Measurements from ENCODE around the gene ANKMY1. TPM values are rescaled to one million over a fixed set of nuclear protein-coding genes. Genes with fewer than 3 reads are reported as not detected.

The ANKMY1 gene
- total and polyA plus RNA-seq, 8 donors = 3.1 to 79.4 (median 9.7) TPM

DNA sequence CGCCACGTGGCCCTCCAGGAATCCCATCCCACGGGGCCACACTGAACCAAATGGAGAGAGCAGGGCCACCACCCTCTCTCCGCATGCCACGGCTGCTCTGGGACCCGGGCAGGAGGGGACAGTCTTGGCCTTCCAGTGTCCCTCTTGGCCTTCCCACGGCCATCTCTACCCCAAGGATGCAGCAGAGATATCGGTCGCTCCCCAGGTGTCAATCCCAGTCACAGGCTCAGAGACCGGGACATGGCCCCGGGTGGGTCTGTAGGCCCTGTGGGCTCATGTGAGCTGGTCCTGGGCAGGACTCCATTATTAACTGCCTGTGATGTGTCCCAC lies 44.0 kb upstream of the ANKMY1 start:
- Histone ChIP-seq H3K4me3 (no peak overlapping the region), H3K27ac (no peak overlapping the region), H3K9me3 (no peaks in the 10 kb centered on the region), H3K4me1 (peaks cover 8 to 31% (median 27%) of the 10 kb centered on the region in 4 donors), H3K36me3 (peaks cover 9 to 62% (median 44%) of the 10 kb centered on the region in 4 donors), H3K27me3 (no peaks in the 10 kb centered on the region)
- TF ChIP-seq CTCF (IDR thresholded peaks at IDR 0.05) (no peak), POLR2AphosphoS5 (IDR thresholded peaks at IDR 0.05) (no peak), EP300 (IDR thresholded peaks at IDR 0.05) (no peak), POLR2A (IDR thresholded peaks at IDR 0.05) (no peak)
- 89 to 98% (median 94%) methylated on average over 8 to 11 of the region's 11 CpGs for WGBS, 5 donors
- intact Hi-C loops (cut with DNase I; ENCODE audit: low total_unique reads) = no loop called here
- no peak for DNase-seq

DNA sequence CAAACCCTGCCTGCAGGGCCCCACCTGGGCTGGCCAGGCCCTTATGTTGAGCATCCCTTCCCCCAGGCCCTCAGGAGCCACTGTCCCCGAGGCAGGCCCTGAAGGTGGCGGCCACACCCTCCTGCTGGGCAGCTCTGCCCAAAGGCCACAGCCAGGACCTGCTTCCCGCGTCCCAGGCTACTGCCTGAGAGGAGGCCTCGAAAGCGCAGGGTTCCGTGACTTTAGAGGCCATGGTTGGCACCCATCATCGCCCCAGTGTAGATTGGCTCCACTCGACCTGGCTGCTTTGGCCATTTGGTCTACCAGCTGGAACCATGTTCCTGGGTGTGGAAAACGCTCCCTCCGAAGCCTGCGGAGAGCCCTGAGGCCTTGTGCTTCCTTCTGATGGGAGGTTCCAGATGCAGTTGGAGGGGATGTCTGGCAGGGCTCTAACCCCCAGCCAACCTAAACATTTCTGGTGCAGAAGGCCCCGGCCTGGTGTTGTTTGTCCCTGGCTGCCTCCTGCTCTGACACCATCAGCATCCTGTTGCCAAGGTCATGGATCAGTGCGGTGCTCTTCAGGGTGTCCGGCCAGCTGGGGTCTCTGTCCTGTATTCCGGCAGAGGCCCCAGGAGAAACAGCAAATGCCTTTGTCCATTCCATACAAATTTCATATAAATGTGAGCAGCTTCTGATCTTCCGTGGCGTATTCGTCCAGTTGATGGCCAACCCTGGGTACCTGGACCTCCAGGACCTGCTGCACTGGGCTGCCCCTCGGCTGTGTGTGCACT lies 43.5 kb upstream of the ANKMY1 start:
- no peak for DNase-seq
- Histone ChIP-seq H3K27me3 (no peaks in the 10 kb centered on the region), H3K4me1 (peaks cover 8 to 34% (median 32%) of the 10 kb centered on the region in 4 donors), H3K36me3 (peaks cover 9 to 67% (median 49%) of the 10 kb centered on the region in 4 donors), H3K9me3 (no peaks in the 10 kb centered on the region), H3K4me3 (no peak overlapping the region), H3K27ac (no peak overlapping the region)
- intact Hi-C loops (cut with DNase I; ENCODE audit: low total_unique reads) = no loop called here
- TF ChIP-seq POLR2AphosphoS5 (IDR thresholded peaks at IDR 0.05) = no peak
- TF ChIP-seq CTCF (IDR thresholded peaks at IDR 0.05) = no peak
- TF ChIP-seq EP300 (IDR thresholded peaks at IDR 0.05) = no peak
- TF ChIP-seq POLR2A (IDR thresholded peaks at IDR 0.05) = no peak
- 76 to 88% (median 82%) methylated on average over 9 to 20 of the region's 20 CpGs for WGBS, 5 donors

DNA sequence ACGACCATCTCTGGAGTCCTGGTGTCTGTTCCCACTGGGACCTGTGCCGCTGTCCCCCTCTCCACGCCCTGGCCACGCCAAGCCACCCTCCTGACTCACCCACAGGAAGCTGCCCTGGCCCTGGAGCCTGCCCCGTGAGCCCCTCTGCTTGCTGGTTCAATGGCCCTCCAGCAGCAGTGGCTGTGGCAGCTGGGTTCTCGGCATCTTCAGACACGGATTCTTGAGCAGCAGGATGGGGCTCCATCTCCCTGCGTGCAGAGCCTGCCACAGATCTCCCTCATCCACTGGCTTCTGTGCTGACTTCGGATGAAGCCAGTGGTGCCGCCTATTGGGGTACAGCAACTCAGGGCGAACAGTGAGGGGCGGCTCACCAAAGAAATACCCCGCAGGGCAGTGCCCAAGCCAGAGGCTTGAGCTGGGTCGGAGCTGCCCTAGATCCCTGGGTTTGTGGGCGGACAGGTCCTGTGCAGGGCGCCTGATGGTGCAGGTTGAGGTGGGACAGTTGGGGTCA lies 42.7 kb upstream of the ANKMY1 start:
- WGBS, 5 donors = 88 to 97% (median 95%) methylated on average over 6 to 16 of the region's 16 CpGs
- no peak overlapping the region for H3K4me3 ChIP-seq
- peaks cover 16 to 41% (median 39%) of the 10 kb centered on the region in 4 donors for H3K4me1 ChIP-seq
- intact Hi-C loops (cut with DNase I; ENCODE audit: low total_unique reads) = no loop called here
- no peaks in the 10 kb centered on the region for H3K9me3 ChIP-seq
- no peak for DNase-seq
- no peaks in the 10 kb centered on the region for H3K27me3 ChIP-seq
- H3K27ac ChIP-seq = no peak overlapping the region
- no peak for TF ChIP-seq EP300 (IDR thresholded peaks at IDR 0.05)
- peaks cover 9 to 75% (median 56%) of the 10 kb centered on the region in 4 donors for H3K36me3 ChIP-seq

GRCh38 chr2:240599141-240599583 lies 41.4 kb upstream of the ANKMY1 start:
- Histone ChIP-seq H3K36me3 (peaks cover 16 to 87% (median 66%) of the 10 kb centered on the region in 4 donors), H3K27ac (no peak overlapping the region), H3K27me3 (no peaks in the 10 kb centered on the region), H3K9me3 (no peaks in the 10 kb centered on the region), H3K4me1 (peaks cover 18 to 45% (median 36%) of the 10 kb centered on the region in 4 donors), H3K4me3 (no peak overlapping the region)
- intact Hi-C loops (cut with DNase I; ENCODE audit: low total_unique reads) = no loop called here
- no peak for DNase-seq
- 92 to 98% (median 95%) methylated on average over 11 of the region's 11 CpGs for WGBS, 5 donors
- TF ChIP-seq EP300 (IDR thresholded peaks at IDR 0.05) (no peak), CTCF (IDR thresholded peaks at IDR 0.05) (no peak), POLR2A (IDR thresholded peaks at IDR 0.05) (no peak), POLR2AphosphoS5 (IDR thresholded peaks at IDR 0.05) (no peak)

Measured in stomach (tissue), 9 donors.